ENCODE measurements around the gene ARID1B.

GRCh38 chr6:156774863-156775405, 2.2 kb upstream of the ARID1B start:
- TF ChIP-seq, protein P1, sequence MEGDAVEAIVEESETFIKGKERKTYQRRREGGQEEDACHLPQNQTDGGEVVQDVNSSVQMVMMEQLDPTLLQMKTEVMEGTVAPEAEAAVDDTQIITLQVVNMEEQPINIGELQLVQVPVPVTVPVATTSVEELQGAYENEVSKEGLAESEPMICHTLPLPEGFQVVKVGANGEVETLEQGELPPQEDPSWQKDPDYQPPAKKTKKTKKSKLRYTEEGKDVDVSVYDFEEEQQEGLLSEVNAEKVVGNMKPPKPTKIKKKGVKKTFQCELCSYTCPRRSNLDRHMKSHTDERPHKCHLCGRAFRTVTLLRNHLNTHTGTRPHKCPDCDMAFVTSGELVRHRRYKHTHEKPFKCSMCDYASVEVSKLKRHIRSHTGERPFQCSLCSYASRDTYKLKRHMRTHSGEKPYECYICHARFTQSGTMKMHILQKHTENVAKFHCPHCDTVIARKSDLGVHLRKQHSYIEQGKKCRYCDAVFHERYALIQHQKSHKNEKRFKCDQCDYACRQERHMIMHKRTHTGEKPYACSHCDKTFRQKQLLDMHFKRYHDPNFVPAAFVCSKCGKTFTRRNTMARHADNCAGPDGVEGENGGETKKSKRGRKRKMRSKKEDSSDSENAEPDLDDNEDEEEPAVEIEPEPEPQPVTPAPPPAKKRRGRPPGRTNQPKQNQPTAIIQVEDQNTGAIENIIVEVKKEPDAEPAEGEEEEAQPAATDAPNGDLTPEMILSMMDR (IDR thresholded peaks at IDR 0.05; ENCODE audit: borderline replicate concordance, extremely low read depth, low read length, poor library complexity, severe bottlenecking): no peak
- no peak for TF ChIP-seq EZH2 (IDR thresholded peaks at IDR 0.05; ENCODE audit: borderline replicate concordance, low read depth, low read length, severe bottlenecking)

All from DND-41 (cell line).